ENCODE results near the gene XXYLT1.
"Not testable (repeated sequence)": the region's sequence is repeated elsewhere in the genome, so short reads cannot be mapped to it uniquely, and the experiment has no call there.

The XXYLT1 gene

DNA sequence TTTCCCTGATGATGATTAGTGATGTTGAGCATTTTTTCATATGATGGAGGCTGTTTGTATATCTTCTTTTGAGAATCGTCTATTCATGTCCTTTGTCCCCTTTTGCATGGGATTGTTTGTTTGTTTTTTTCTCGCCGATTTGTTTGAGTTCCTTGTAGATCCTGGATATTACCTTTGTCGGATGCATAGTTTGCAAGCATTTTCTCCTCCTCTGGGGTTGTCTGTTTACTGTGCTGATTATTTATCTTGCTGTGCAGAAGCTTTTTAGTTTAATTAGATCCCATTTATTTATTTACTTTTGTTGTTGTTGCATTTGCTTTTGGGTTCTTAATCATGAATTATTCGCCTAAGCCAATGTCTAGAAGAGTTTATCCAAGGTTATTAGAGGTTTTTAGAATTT lies 232.8 kb downstream of the XXYLT1 start:
- DNase-seq, result no peak

DNA sequence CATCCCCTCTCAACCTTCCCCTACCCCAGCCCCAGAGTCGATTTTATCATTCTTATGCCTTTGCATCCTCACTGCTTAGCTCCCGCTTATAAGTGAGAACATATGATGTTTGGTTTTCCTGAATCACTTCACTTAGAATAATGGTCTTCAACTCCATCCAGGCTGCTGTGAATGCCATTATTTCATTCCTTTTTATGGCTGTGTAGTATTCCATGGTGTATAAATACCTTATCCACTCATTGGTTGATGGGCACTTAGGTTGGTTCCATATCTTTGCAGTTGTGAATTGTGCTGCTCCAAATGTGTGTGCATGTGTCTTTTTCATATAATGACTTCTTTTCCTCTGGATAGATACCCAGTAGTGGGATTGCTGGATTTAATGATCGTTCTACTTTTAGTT lies 233.4 kb downstream of the XXYLT1 start:
- not testable (repeated sequence) for DNase-seq

DNA sequence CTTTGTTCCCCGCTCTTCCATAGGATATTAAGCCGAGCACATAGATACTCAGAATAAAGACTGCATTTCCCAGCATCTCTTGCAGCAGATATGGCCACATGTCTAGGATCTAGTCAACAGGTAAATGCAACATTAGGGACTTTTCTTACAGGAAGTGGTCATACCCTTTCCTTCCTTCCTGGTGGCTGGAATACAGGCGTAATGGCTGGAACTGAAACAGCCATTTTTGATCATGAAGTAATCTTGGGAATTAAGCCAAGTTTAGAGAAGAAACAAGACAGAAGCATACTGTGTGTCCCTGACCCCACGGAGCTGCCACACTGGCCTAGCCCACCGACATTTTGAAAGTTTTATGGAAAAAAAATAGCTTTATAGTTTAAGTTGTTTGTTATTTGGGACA lies 234.0 kb downstream of the XXYLT1 start:
- no peak for DNase-seq

DNA sequence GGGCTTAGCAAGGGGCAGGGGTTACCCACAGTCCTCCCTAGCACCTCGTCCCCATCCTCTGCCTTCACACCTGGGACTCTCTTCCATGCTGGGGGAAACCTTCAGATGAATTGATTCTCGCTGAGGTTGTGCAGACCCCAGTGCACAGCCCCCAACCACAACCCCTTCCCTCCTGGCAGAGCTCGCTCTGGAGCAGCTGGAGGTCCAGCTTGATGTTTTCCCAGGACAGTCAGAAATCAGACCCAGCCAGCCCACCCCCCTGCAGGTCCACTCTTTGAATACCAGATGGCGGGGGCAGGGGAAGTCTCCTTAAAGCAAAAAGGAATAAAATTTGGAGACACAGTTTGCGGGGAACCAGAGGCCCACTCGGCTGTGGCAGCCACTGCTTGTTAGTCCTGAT lies 234.4 kb downstream of the XXYLT1 start:
- DNase-seq, result no peak

DNA sequence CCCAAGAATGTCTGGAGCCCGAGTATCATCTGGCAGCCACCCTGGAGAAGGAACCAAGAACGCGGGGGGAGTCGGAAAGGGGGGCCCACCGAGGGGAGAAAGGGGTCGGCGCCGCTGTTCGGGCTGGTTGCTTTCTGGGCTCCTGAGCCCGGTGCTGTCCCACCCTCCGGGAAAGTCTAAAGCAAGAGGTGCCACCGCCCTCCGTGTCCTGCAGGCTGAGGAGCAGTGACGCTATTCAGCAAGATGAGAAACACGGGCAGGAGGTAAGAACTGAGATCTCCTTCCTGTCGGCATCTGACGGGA lies 234.8 kb downstream of the XXYLT1 start:
- no peak for DNase-seq

DNA sequence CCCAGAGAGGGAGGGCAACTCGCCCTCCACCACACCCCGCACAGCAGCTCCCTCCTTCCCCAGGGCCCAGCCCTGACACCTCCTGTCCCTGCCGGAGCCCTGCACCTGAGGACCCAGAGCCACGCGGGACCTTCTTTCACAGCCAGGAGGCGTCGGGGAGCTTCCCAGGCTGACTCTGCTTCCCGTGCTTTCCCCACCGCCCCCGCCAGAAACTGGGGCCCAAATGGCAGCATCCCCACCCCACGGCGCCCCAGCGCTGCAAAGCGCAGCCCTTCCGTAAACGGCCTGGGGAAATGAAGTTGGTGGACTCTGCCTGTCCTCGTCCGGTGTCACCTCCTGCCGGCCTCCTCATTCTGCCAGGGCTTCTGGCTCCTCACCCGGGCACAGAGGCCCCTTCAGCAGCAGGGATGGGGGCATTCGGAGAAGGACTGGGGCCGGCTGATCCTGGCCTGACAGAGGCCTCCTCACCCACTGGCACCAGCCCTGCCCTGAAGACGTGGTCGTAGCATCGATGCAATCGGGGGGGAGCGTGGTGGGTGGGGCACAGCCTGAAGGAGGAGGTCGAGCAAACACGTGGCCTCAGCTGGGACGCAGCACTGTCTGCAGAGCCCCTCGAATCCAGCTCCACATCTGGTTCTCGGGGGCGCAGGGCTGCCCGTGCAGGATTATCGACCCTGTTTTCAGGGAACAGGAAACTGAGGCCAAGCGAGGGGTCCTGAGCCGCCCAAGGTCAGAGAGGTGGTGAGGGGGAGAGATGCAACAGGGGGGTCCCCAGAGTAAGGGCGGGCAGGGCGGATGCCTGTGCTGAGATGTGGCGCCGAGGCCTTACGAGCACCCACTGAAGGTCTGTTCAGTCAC lies 235.4 kb downstream of the XXYLT1 start:
- no peak for DNase-seq

DNA sequence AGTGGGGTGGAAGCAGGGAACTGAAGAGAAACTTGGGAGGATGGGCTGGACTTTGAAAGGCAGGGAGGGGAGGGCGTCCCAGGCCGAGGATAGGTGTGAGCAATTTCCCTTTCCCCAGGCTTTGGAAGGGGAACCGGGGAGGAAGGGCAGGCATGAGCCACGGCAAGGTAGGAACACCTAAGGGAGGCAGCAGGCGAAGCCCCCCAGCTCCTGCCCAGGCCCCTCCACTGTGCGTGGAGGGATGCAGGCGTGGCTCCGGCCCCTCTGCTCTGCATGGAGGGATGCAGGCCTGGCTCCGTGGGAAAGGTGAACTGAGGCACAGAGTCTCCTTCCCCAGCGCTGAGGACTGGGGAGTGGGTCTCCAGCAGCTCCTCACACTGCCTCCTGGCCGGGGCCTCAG lies 236.4 kb downstream of the XXYLT1 start:
- DNase-seq, result no peak

DNA sequence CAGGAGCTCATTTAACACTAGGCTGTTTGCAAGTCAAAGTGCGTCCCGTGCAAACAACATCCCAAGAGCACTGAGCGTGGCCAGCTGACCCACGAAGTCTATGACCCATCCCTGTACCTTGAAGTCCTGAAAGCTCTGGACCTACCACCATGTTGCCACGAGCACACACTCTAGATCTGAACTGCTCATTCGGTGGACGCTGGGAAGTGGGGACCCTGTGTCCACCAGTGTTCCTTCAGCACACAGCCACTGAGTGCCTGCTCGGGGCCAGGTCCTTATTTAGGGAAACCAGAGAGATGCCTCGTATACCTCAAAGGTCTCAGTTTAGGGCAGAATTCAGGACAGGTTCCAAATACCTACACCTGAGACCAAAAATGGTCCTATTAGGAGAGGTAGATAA lies 236.9 kb downstream of the XXYLT1 start:
- no peak for DNase-seq

DNA sequence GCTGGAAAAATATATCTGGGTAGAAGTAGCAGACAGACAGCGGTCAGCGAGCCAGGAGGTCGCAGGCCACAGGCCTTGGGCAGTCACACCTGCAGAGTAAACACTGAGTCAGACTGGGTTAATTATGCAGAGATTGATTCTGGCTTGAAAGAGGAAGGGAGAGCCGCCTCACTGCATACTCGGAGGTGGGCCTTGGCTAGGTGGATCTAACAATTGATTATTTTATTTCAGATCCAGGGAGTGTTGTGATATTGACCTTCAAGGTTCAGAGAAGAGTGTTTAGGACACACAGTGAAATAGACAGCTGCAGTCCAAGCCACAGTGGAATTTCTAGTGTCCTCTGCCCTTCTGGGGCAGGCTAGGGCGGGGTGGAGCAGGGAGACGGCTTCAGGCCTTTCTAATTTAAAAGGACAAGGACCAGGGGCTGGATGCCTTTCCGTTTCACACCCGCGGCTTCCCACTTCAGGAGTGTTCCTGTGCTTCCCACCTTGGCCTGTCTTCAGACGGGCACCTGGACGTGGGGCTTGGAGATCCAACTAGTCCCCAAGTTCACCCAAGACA lies 237.3 kb downstream of the XXYLT1 start:
- no peak for DNase-seq

DNA sequence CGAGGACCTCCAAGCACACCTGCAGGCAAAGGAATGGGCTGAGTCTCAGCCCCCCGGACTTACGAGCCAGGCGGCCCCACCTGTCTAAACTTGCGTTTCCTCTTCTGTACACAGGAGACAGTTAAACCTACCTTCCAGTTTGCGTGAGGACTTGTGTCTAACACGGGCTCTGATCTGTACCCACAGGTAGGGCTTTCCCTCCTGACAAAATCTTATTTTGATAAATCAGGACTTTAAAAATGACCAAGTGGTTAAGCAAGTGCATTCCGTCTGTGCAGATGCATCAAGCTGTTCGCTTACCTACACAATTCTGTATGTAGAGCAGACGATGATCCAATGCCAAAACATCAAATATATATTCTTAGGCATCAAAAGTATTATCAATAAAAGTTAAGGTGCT lies 238.0 kb downstream of the XXYLT1 start:
- DNase-seq, result no peak

DNA sequence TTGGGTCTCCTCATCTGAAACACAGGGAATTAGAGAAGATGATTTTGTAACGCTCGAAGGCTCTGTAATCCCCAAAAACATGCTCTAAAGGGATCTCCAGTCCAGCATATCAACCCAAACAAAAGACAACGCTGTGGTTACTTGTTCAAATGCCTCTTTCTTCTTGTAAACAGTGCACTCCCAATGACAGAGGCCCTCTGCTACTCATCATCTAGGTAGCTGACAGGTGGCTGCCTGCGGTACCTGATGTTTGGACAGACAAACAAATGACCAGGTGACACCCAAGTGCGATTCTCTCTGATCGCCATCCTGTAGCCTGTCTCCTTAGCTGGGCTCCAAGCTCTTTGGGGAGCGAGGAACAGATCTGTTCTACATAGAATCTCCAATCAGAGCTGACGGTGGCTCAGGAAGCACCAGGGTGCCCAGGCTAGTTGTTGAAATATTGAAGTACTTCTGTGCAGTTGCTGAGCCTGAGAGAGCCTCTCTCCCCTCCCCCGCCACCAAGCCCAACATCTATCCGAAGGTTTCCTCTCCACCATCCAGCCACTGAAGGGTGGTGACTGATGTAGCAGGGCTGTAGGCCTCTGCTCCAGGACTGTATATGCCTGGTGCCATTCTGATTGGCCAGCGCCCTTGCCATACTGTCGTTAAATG lies 238.7 kb downstream of the XXYLT1 start:
- DNase-seq, result no peak

DNA sequence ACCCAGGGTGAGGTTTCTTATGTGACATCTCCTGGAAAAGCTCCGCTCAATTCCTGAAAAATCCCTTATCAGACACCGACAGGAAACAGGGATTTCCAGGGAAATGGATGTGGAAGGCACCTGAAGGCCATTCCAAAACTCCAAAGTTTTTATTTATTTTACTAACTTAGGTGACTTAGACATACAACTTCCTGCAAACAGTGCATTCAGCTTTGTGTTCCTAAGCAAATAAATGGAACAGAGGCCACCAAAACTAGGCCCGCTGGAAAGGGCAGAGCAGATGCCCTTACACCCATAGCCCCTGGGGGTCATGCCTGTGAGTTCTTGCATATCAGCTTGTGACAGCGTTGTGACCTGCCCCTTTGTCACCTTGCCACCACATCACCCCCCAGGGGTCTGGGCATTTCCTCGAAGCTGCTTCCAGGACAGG lies 239.4 kb downstream of the XXYLT1 start:
- no peak for DNase-seq

DNA sequence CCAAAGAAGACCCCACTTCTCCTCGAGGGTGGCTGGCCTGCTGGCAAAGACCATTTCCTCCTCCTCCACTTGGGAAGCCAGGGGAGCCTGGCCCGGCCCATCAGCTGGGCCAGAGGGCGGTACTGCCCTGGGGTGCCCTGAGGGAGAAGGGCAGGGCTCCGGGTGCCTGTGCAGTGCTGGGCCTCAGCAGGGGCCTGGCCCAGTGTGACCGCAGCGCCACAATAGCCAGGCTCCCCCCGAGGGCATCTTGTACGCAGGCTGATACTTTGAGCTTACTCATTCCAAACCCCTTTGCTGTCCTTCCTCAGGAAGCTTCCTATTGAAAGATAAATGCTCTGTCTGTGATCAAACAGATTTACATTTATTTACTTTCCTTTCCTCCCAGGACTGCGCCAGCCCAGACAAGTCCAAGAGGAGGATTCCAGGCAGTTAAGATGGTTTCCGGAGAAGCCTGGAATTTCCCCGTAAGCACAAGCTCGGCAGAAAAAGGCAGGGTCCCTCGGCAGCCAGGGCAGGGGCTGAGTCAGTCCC lies 240.1 kb downstream of the XXYLT1 start:
- DNase-seq, result no peak

DNA sequence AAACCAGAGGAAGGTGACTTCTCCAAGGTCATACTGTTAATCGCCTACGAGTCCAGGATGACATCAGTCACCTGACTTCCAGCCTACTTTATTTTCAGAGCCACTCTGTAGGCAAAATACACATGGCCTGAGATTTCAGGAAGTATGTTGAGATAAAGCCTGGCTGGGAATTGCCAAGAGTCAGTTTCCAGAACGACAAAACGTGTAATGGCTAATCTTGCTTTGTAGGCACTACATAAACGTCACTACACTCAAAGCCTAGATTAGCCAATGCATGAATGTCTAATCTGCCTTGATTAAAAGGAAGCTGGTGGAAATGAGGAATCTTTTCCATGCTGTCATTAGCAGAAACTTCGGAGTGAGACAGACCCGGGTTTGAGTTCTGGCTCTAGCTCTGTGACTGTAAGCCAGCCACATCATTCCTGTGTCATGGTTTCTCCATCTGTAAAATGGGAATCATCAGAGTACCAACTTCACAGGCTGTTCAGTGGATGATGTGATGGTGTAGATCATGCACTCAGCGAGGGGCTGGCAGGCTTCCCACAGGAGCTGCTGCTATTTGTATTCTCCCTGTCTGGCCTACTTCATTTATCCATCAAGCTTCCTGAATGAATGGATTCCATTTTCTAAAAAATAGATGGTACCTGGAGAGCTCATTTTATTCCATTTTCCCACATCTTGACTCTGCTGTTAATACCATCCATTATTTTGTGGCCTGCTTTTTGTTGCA lies 241.9 kb downstream of the XXYLT1 start:
- DNase-seq, result no peak

DNA sequence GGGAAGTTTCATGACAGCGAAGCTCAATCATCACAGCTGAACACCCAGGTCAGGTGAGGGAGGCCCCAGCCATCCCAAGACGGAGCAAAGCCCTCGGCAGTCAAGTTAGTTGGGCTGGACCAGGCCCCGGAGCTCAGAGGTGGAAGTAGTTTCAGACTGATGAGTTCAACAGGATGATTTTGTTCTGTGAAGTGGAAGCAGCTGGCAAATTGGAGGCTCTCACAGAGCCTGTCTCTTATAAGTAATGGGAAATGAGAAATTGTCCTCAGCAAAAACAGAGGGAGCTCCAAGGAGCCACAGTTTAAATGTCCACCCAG lies 245.1 kb downstream of the XXYLT1 start:
- no peak for DNase-seq

DNA sequence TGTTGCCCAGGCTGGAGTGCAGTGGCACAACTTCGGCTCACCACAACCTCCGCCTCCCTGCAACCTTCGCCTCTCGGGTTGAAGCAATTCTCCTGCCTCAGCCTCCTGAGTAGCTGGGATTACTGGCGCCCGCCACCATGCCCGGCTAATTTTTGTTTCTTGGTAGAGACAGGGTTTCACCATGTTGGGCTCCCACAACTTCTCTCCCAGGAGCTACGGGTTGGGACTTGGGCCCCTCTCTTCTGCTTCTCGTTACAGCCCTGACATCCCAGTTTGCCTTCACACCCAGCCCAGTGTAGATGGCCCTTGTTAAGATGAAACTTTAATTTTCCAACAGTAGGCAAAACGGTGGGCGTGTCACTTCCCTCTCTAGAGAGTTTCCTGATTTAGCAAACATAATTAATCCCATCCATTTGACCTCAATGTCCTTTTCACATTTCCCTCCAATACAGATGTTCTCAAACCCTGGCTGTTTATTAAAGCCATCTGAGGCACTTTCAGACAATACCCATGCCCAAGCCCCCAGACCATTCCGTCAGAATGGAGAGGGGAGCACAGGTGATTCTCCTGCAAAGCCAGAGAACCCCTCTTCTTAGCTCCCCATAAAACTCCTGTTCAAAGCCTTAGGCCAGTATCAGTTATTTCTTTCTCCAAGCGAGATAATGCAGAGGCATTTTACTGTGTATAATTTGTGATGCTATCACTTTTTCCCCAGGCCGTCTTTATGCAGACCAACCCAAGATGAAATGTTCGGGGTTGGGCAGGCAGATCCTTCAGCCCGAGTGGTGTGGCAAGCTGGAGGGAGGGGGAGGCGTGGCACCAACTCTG lies 245.7 kb downstream of the XXYLT1 start:
- DNase-seq, result no peak

DNA sequence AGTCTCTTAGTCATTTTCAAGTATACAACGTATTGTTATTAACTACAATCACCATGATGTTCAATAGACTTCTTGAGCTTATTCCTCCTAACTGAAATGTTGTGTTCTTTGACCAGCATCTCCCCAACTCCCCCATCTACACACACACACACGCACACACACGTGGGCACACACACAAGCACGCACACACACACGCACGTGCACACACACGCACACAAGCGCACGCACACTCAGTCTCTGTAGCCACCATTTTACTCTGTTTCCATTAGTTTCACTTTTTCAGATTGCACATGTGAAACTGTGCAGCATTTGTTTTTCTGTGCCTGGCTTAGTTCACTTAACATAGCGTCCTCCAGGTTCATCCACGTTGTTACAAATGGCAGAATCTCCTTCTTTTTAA lies 247.0 kb downstream of the XXYLT1 start:
- DNase-seq, result no peak

DNA sequence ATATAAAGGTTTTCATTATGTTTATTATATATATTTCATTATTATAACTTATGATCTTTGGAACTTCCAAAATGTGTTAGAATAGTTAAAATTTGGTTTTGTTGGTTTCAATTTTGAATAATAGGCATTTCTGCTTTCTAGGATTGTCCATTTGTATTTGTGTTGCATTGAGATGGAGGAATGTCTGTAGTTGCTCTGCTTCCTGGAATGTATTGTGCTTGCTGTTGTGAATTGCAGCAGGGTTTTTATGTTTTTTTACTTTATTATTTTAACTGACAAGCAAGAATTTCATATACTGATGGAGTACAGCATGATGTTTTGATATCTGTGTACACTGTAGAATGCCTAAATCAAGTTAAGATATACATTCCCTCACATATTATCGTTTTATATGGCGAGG lies 247.4 kb downstream of the XXYLT1 start:
- no peak for DNase-seq

DNA sequence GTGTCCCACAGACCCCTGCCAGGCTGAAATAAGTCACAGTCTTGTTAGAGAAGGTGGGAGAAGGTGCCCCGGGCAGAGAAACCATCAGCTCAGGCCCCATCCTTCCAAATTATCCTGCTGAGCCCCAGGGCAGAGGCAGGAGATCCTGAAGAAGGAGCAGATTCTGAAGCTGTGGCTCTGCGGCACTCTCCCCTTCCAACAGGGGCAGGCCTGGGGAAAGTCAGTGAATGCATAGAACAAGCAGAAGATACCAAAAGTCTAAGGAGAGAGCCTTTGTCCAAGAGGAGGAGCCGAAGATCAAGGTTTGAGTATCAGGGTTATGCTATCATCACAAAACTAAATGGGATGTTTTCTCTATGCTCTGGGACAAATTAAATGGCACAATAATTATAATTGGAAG lies 249.3 kb downstream of the XXYLT1 start:
- no peak for DNase-seq

DNA sequence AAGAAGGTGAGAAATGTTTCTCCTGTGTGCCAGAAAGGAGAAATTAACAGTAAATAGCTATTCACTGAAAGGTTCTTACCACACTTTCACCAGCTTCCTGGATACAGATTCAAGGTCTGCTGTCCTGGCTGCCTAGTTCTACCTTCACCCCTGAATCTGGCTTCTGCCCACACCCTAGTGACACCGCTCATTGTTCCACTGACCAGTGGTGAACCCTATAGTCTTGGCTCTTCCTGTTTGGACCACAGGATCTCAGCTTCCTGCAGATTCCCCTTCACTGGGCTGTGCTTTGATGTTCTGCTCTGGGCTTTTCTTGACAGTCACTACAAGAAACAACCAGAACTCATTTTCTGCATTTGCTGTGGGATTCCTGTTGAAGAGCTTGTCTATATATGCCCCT lies 250.0 kb downstream of the XXYLT1 start:
- no peak for DNase-seq

DNA sequence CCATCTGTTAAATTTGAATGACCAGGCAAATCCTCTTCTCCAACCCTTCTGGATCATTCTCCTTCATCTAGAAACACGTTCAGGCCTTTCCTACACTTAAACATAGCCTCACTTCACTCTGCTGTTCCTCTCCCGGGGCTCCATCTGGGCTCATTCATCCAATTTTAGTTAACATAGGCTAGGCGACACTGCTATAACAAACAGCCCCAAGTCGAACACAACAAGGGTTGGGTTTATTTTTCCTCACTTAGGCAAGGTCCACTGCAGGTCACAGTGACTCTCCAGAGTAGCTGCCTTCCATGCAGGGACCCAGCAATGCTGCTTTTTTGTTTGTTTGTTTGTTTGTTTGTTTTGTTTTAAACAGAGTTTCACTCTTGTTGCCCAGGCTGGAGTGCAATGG lies 250.8 kb downstream of the XXYLT1 start:
- DNase-seq, result no peak

DNA sequence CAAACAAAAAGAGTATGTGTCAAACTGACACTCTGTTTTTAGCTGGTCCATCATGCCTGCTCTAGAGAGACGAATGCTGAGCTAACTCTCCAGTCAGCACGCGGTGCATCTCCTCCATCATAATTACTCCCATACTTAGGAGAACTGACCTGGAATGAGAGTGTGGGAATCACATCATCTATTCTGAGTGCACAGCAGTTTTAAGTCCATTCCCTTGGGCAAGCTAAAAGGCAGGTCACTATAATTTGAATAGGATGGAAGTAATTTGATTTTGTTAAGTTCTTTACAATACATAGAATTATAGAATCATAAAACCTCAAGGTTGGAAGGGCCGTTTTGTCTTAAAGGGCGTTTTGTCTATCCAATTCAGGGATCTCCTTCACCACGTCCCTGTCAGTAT lies 251.6 kb downstream of the XXYLT1 start:
- no peak for DNase-seq
